Mesenchymal stem cell (in vitro differentiated cells and primary cell): ENCODE measurements around the gene ROCK1.
A peak's percentile ranks its signal among the peaks of the same experiment; 100 is the strongest.
"Not testable (repeated sequence)": the region's sequence is repeated elsewhere in the genome, so short reads cannot be mapped to it uniquely, and the experiment has no call there.

Experiments used
- DNase-seq: peaks from one replicate; pipeline ENCODE4 v3.0.0-alpha.2; 2013
- H2AFZ ChIP-seq: one replicate; pipeline ENCODE4 v1.6.1; 2013; ENCODE audit warnings: low read depth, mild to moderate bottlenecking, control low read depth, inconsistent platforms, low read length, moderate library complexity
- H2AK5ac ChIP-seq: 2 replicates; pipeline ENCODE4 v1.6.1; 2013; ENCODE audit warnings: low read length, moderate library complexity, mild to moderate bottlenecking, inconsistent platforms; ENCODE audit not compliant: severe bottlenecking
- H2BK120ac ChIP-seq: one replicate; pipeline ENCODE4 v1.6.1; 2013; ENCODE audit warnings: low read depth, mild to moderate bottlenecking, inconsistent platforms, low read length, moderate library complexity
- H2BK12ac ChIP-seq, 2 experiments: one replicate each; pipeline ENCODE4 v1.6.1; 2013; ENCODE audit warnings: inconsistent platforms in 2 of 2, low read length in 2 of 2, mild to moderate bottlenecking in 2 of 2, moderate library complexity in 2 of 2, control low read depth in 1 of 2
- H2BK15ac ChIP-seq: one replicate; pipeline ENCODE4 v1.6.1; 2013; ENCODE audit warnings: mild to moderate bottlenecking, low read depth, inconsistent platforms; ENCODE audit not compliant: poor library complexity, severe bottlenecking
- H2BK5ac ChIP-seq: 2 replicates; pipeline ENCODE4 v1.6.1; 2013; ENCODE audit warnings: low read depth, mild to moderate bottlenecking, low read length, control low read depth, inconsistent platforms; ENCODE audit not compliant: poor library complexity, severe bottlenecking
- H3K14ac ChIP-seq, 2 experiments: one replicate each; pipeline ENCODE4 v1.6.1; 2013; ENCODE audit warnings: inconsistent platforms in 2 of 2, low read length in 2 of 2, control low read depth in 1 of 2, mild to moderate bottlenecking in 1 of 2, moderate library complexity in 1 of 2
- H3K18ac ChIP-seq, 2 experiments: one replicate each; pipeline ENCODE4 v1.6.1; 2013; ENCODE audit warnings: inconsistent platforms in 2 of 2, low read length in 2 of 2, control low read depth in 1 of 2, low read depth in 1 of 2, mild to moderate bottlenecking in 1 of 2
- H3K23ac ChIP-seq, 2 experiments: one replicate each; pipeline ENCODE4 v1.6.1; 2013; ENCODE audit warnings: inconsistent platforms in 2 of 2, low read length in 2 of 2, mild to moderate bottlenecking in 2 of 2, moderate library complexity in 2 of 2, control low read depth in 1 of 2
- H3K27ac ChIP-seq: 2 replicates; pipeline ENCODE4 v1.5.1; 2013; ENCODE audit warnings: mild to moderate bottlenecking, moderate library complexity, low read length, control low read depth, inconsistent platforms; ENCODE audit not compliant: poor library complexity, severe bottlenecking
- H3K27me3 ChIP-seq, 2 experiments: 2 replicates each; pipeline versions ENCODE4 v1.6.1 to v1.7.0; 2013; ENCODE audit warnings: low read length in 2 of 2, mild to moderate bottlenecking in 2 of 2, moderate library complexity in 2 of 2, control low read depth in 1 of 2, inconsistent platforms in 1 of 2; ENCODE audit not compliant: control insufficient read depth in 1 of 2, insufficient read depth in 1 of 2
- H3K36me3 ChIP-seq, 2 experiments: 2 replicates each; pipeline versions ENCODE4 v1.6.1 to v1.7.0; 2013; ENCODE audit warnings: low read length in 2 of 2, control low read depth in 1 of 2, inconsistent platforms in 1 of 2, low read depth in 1 of 2, mild to moderate bottlenecking in 1 of 2; ENCODE audit not compliant: insufficient read depth in 2 of 2, control insufficient read depth in 1 of 2
- H3K4ac ChIP-seq, 2 experiments: one replicate each; pipeline ENCODE4 v1.6.1; 2013; ENCODE audit warnings: inconsistent platforms in 2 of 2, low read length in 2 of 2, mild to moderate bottlenecking in 2 of 2, moderate library complexity in 2 of 2, control low read depth in 1 of 2, low read depth in 1 of 2
- H3K4me1 ChIP-seq: 2 replicates; pipeline ENCODE4 v1.6.1; 2013; ENCODE audit warnings: low read depth, low read length, control low read depth; ENCODE audit not compliant: control insufficient read depth, insufficient read depth
- H3K4me2 ChIP-seq: 2 replicates; pipeline ENCODE4 v1.6.1; 2013; ENCODE audit warnings: low read length, mild to moderate bottlenecking, inconsistent platforms; ENCODE audit not compliant: poor library complexity, severe bottlenecking
- H3K4me3 ChIP-seq, 2 experiments: 2 replicates each; pipeline versions ENCODE4 v1.5.1 to v1.7.0; 2013; ENCODE audit warnings: low read length in 2 of 2, mild to moderate bottlenecking in 2 of 2, control low read depth in 1 of 2, low read depth in 1 of 2; ENCODE audit not compliant: insufficient read depth in 1 of 2
- H3K79me1 ChIP-seq: replicated peaks from 2 replicates; pipeline ENCODE4 v1.6.1; 2013; ENCODE audit warnings: mild to moderate bottlenecking, control low read depth, low read length, inconsistent platforms; ENCODE audit not compliant: poor library complexity, severe bottlenecking
- H3K9ac ChIP-seq: 2 replicates; pipeline ENCODE4 v1.7.0; 2013; ENCODE audit warnings: mild to moderate bottlenecking, low read length, moderate library complexity
- H3K9me3 ChIP-seq: 2 replicates; pipeline ENCODE4 v1.7.0; 2013; ENCODE audit warnings: mild to moderate bottlenecking, low read length; ENCODE audit not compliant: control insufficient read depth
- H4K8ac ChIP-seq: one replicate; pipeline ENCODE4 v1.6.1; 2013; ENCODE audit warnings: inconsistent platforms, mild to moderate bottlenecking, low read length, moderate library complexity
- H4K91ac ChIP-seq: one replicate; pipeline ENCODE4 v1.6.1; 2013; ENCODE audit warnings: mild to moderate bottlenecking, low read length, inconsistent platforms
- WGBS: methylation state at CpG from one replicate; pipeline ENCODE4 v1.1.7; 2013; ENCODE audit warnings: mixed read lengths; 5-methylcytosine and 5-hydroxymethylcytosine counted together

The ROCK1 gene

GRCh38 chr18:21141668-21142422 lies 30.2 kb upstream of the ROCK1 start:
- H3K4me1 ChIP-seq, result peaks cover 2% of the 10 kb centered on the region
- no peak overlapping the region for H3K18ac ChIP-seq
- H2AK5ac ChIP-seq, result no peak overlapping the region

GRCh38 chr18:21137719-21138488 lies 26.3 kb upstream of the ROCK1 start:
- H3K9me3 ChIP-seq, H2BK5ac ChIP-seq, H3K4me2 ChIP-seq, DNase-seq, H2AK5ac ChIP-seq, H3K9ac ChIP-seq, H3K79me1 ChIP-seq, H2BK15ac ChIP-seq, H3K4me1 ChIP-seq, H3K4me3 ChIP-seq, H2AFZ ChIP-seq, H3K18ac ChIP-seq, H2BK12ac ChIP-seq, H2BK120ac ChIP-seq, H4K91ac ChIP-seq, H3K4ac ChIP-seq, H3K36me3 ChIP-seq, H3K27ac ChIP-seq, H3K23ac ChIP-seq, H3K27me3 ChIP-seq, H4K8ac ChIP-seq: not testable (repeated sequence)
- 96% methylated on average over 36 of the region's 41 CpGs for WGBS
- H3K14ac ChIP-seq, result peak overlapping the region in 1 of 2 experiments; percentile 71

More at GRCh38 chr18:21141668-21142422, 30.2 kb upstream of the ROCK1 start:
- no peak overlapping the region for H4K91ac ChIP-seq
- no peak overlapping the region for H3K27ac ChIP-seq
- H3K4ac ChIP-seq, result no peak overlapping the region
- 71% methylated on average over 2 of the region's 5 CpGs for WGBS
- no peak overlapping the region for H3K14ac ChIP-seq
- H3K36me3 ChIP-seq, result no peaks in the 10 kb centered on the region
- no peaks in the 10 kb centered on the region for H3K79me1 ChIP-seq
- no peak overlapping the region for H4K8ac ChIP-seq
- no peak overlapping the region for H2BK120ac ChIP-seq
- DNase-seq, result no peak
- no peak overlapping the region for H3K4me2 ChIP-seq
- no peak overlapping the region for H2BK5ac ChIP-seq
- no peak overlapping the region for H2BK12ac ChIP-seq
- H2BK15ac ChIP-seq, result no peak overlapping the region
- no peaks in the 10 kb centered on the region for H3K27me3 ChIP-seq
- no peak overlapping the region for H3K4me3 ChIP-seq
- H3K9me3 ChIP-seq, result peaks cover 5% of the 10 kb centered on the region
- peak overlapping the region; percentile 30 for H3K9ac ChIP-seq
- H3K23ac ChIP-seq, result no peak overlapping the region
- no peak overlapping the region for H2AFZ ChIP-seq

DNA sequence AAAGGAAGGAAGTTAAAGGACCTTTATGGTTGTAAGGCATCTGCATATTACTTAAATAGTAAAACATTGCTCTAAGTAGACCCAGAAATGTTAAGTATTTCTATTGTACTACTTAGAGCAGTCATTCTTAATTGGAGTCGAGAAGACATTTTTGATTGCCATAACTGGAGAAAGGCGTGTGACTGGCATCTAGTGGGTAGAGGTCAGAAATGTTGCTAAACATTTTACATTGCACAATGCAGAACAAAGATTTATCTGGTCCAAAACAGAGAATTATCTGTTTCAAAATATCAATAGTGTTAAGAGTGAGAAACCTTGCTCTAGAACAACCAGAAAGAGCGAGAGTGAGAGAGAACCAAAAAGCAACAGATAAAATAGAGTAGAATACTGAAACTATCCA lies 23.3 kb upstream of the ROCK1 start:
- no peak overlapping the region for H3K4me2 ChIP-seq
- no peak overlapping the region for H4K91ac ChIP-seq
- WGBS, result 80% methylated on average over 1 of the region's 3 CpGs
- peaks cover 2% of the 10 kb centered on the region for H3K4me1 ChIP-seq
- no peak overlapping the region for H2BK120ac ChIP-seq
- H4K8ac ChIP-seq, result no peak overlapping the region
- DNase-seq, result no peak
- H3K9me3 ChIP-seq, result no peaks in the 10 kb centered on the region
- peak overlapping the region; percentile 31 for H3K9ac ChIP-seq
- no peak overlapping the region for H3K23ac ChIP-seq
- no peaks in the 10 kb centered on the region for H3K79me1 ChIP-seq
- no peak overlapping the region for H2AFZ ChIP-seq
- H3K27me3 ChIP-seq, result no peaks in the 10 kb centered on the region
- no peak overlapping the region for H2BK15ac ChIP-seq
- no peak overlapping the region for H2BK12ac ChIP-seq
- no peak overlapping the region for H3K4ac ChIP-seq
- no peak overlapping the region for H2AK5ac ChIP-seq
- no peak overlapping the region for H3K4me3 ChIP-seq
- H3K14ac ChIP-seq, result no peak overlapping the region
- no peaks in the 10 kb centered on the region for H3K36me3 ChIP-seq
- H2BK5ac ChIP-seq, result no peak overlapping the region
- H3K27ac ChIP-seq, result no peak overlapping the region
- no peak overlapping the region for H3K18ac ChIP-seq

GRCh38 chr18:21132398-21132918 lies 20.8 kb upstream of the ROCK1 start:
- Histone ChIP-seq H3K27me3 (no peaks in the 10 kb centered on the region), H3K23ac (no peak overlapping the region), H2BK15ac (no peak overlapping the region), H2BK5ac (no peak overlapping the region), H2AK5ac (no peak overlapping the region), H3K4me3 (no peak overlapping the region), H2BK12ac (no peak overlapping the region), H2BK120ac (no peak overlapping the region), H3K4ac (no peak overlapping the region), H4K91ac (no peak overlapping the region), H3K27ac (no peak overlapping the region), H3K4me2 (no peak overlapping the region), H3K9me3 (no peaks in the 10 kb centered on the region), H2AFZ (no peak overlapping the region), H3K18ac (no peak overlapping the region), H3K4me1 (peaks cover 2% of the 10 kb centered on the region), H3K36me3 (no peaks in the 10 kb centered on the region), H3K9ac (no peak overlapping the region), H4K8ac (no peak overlapping the region), H3K14ac (no peak overlapping the region), H3K79me1 (no peaks in the 10 kb centered on the region)
- DNase-seq, result no peak
- 92% methylated on average over 27 of the region's 27 CpGs for WGBS
